ENCODE results near the gene CLEC10A. TPM values are rescaled to one million over a fixed set of nuclear protein-coding genes. Genes with fewer than 3 reads are reported as not detected.
"Not testable (repeated sequence)": the region's sequence is repeated elsewhere in the genome, so short reads cannot be mapped to it uniquely, and the experiment has no call there.

CLEC10A gene
- total RNA-seq, 1 donor from 2014 or later = not detected

GRCh38 chr17:7094652-7095019, 14.6 kb upstream of the CLEC10A start:
- H3K36me3 Mint-ChIP-seq = no peaks in the 10 kb centered on the region
- no peak overlapping the region for H3K4me3 Mint-ChIP-seq
- H3K27me3 Mint-ChIP-seq (ENCODE audit: low read depth) = peaks cover 16% of the 10 kb centered on the region
- no peak for DNase-seq (ENCODE audit: low spot score in 2 of 2, unreplicated experiment in 2 of 2)
- TF ChIP-seq, protein P1, sequence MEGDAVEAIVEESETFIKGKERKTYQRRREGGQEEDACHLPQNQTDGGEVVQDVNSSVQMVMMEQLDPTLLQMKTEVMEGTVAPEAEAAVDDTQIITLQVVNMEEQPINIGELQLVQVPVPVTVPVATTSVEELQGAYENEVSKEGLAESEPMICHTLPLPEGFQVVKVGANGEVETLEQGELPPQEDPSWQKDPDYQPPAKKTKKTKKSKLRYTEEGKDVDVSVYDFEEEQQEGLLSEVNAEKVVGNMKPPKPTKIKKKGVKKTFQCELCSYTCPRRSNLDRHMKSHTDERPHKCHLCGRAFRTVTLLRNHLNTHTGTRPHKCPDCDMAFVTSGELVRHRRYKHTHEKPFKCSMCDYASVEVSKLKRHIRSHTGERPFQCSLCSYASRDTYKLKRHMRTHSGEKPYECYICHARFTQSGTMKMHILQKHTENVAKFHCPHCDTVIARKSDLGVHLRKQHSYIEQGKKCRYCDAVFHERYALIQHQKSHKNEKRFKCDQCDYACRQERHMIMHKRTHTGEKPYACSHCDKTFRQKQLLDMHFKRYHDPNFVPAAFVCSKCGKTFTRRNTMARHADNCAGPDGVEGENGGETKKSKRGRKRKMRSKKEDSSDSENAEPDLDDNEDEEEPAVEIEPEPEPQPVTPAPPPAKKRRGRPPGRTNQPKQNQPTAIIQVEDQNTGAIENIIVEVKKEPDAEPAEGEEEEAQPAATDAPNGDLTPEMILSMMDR (IDR thresholded peaks at IDR 0.05; ENCODE audit: unreplicated experiment) = no peak
- no peaks in the 10 kb centered on the region for H3K4me1 Mint-ChIP-seq
- no peak overlapping the region for H3K27ac Mint-ChIP-seq
- peaks cover 5% of the 10 kb centered on the region for H3K9me3 Mint-ChIP-seq

DNA sequence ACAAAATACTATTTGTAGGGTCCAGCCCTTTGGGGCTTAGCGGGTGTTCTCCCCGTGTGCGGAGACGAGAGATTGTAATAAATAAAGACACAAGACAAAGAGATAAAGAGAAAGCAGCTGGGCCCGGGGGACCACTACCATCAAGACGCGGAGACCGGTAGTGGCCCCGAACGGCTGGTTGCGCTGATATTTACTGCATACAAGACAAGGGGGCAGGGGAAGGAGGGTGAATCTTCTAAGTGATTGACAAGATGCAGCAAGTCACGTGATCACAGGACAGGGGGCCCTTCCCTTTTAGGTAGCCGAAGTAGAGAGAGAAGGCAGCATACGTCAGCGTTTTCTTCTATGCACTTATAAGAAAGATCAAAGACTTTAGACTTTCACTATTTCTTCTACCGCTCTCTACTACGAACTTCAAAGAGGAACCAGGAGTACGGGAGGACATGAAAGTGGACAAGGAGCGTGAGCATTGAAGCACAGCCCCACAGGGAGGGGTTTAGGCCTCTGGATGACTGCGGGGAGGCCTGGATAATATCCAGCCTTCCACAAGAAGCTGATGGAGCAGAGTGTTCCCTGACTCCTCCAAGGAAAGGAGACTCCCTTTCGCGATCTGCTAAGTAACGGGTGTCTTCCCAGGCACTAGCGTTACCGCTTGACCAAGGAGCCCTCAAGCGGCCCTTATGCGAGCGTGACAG, 11.4 kb upstream of the CLEC10A start:
- Mint-ChIP-seq H3K27ac (peak overlapping the region; percentile 20), H3K4me3 (peak overlapping the region; percentile 40), H3K27me3 (ENCODE audit: low read depth) (peaks cover 12% of the 10 kb centered on the region), H3K4me1 (peaks cover 11% of the 10 kb centered on the region)
- H3K36me3 Mint-ChIP-seq; H3K9me3 Mint-ChIP-seq; DNase-seq (ENCODE audit: low spot score in 2 of 2, unreplicated experiment in 2 of 2): not testable (repeated sequence)

- not testable (repeated sequence) for H3K27ac Mint-ChIP-seq; DNase-seq (ENCODE audit: low spot score in 2 of 2, unreplicated experiment in 2 of 2); H3K27me3 Mint-ChIP-seq (ENCODE audit: low read depth); H3K9me3 Mint-ChIP-seq; H3K4me3 Mint-ChIP-seq; H3K36me3 Mint-ChIP-seq
- peaks cover 11% of the 10 kb centered on the region for H3K4me1 Mint-ChIP-seq
Observed at GRCh38 chr17:7089570-7089969, 9.5 kb upstream of the CLEC10A start.

GRCh38 chr17:7088442-7088841, 8.4 kb upstream of the CLEC10A start:
- not testable (repeated sequence) for H3K27ac Mint-ChIP-seq; H3K36me3 Mint-ChIP-seq; H3K4me3 Mint-ChIP-seq; DNase-seq (ENCODE audit: low spot score in 2 of 2, unreplicated experiment in 2 of 2); H3K9me3 Mint-ChIP-seq; H3K27me3 Mint-ChIP-seq (ENCODE audit: low read depth)
- peaks cover 18% of the 10 kb centered on the region for H3K4me1 Mint-ChIP-seq

GRCh38 chr17:7084088-7084487, 4.0 kb upstream of the CLEC10A start:
- no peak overlapping the region for H3K27ac Mint-ChIP-seq
- DNase-seq (ENCODE audit: low spot score in 2 of 2, unreplicated experiment in 2 of 2) = no peak
- TF ChIP-seq, protein P1 (IDR thresholded peaks at IDR 0.05; ENCODE audit: unreplicated experiment) = no peak
- H3K4me3 Mint-ChIP-seq = no peak overlapping the region
- no peaks in the 10 kb centered on the region for H3K36me3 Mint-ChIP-seq
- H3K4me1 Mint-ChIP-seq = peaks cover 18% of the 10 kb centered on the region
- H3K9me3 Mint-ChIP-seq = peaks cover 6% of the 10 kb centered on the region
- peaks cover 4% of the 10 kb centered on the region for H3K27me3 Mint-ChIP-seq (ENCODE audit: low read depth)

- Mint-ChIP-seq H3K9me3 (peaks cover 6% of the 10 kb centered on the region), H3K4me3 (no peak overlapping the region), H3K36me3 (no peaks in the 10 kb centered on the region), H3K27ac (no peak overlapping the region), H3K4me1 (peaks cover 14% of the 10 kb centered on the region), H3K27me3 (ENCODE audit: low read depth) (peaks cover 9% of the 10 kb centered on the region)
- TF ChIP-seq, protein P1 (IDR thresholded peaks at IDR 0.05; ENCODE audit: unreplicated experiment) = no peak
- no peak for DNase-seq (ENCODE audit: low spot score in 2 of 2, unreplicated experiment in 2 of 2)
Observed at GRCh38 chr17:7083592-7083991, 3.5 kb upstream of the CLEC10A start.

DNA sequence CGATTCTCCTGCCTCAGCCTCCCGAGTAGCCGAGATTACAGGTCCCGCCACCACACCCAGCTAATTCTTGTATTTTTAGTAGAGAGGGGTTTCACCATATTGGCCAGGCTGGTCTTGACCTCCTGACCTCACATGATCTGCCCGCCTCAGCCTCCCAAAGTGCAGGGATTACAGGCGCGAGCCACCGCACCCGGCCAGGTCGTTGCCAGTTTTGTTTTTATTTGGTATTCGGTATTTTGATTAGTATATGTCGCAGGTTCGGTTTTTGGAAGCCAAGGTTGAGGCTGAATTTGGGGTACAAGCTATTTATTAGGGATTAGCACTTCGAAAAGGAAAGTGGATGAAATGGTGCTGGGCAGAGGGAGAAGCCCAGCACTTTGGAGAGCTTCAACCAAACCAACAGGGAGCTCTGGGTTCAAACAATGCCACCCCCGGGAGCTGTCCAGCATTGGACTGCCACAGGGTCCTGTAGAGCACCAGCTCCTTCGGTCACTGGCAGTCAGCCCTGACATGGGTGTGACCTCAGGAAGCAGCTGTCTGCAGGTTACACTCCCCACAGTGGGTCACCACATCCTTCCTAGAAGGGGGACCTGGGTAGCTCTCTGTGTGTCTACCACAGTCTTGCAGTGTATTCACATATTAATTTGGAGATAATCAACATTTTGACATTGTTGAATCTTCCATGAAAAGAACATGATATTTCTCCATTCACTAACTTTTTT, 1.5 kb upstream of the CLEC10A start:
- H3K4me3 Mint-ChIP-seq = no peak overlapping the region
- peaks cover 7% of the 10 kb centered on the region for H3K4me1 Mint-ChIP-seq
- peaks cover 6% of the 10 kb centered on the region for H3K9me3 Mint-ChIP-seq
- H3K27ac Mint-ChIP-seq = no peak overlapping the region
- no peak for DNase-seq (ENCODE audit: low spot score in 2 of 2, unreplicated experiment in 2 of 2)
- H3K27me3 Mint-ChIP-seq (ENCODE audit: low read depth) = peaks cover 9% of the 10 kb centered on the region
- TF ChIP-seq, protein P1 (IDR thresholded peaks at IDR 0.05; ENCODE audit: unreplicated experiment) = no peak
- no peaks in the 10 kb centered on the region for H3K36me3 Mint-ChIP-seq

Data from mesothelial cell of epicardium (in vitro differentiated cells).